Sciatic nerve (tissue), 2 donors: ENCODE data around the gene GFOD2. TPM values are rescaled to one million over a fixed set of nuclear protein-coding genes. Genes with fewer than 3 reads are reported as not detected.
"Not testable (repeated sequence)": the region's sequence is repeated elsewhere in the genome, so short reads cannot be mapped to it uniquely, and the experiment has no call there.

Experiments used
- ATAC-seq: fragments of 200-7000 bp; cut with Tn5 transposase; one replicate; pipeline ENCODE4 v1.9.1; 2020; ENCODE audit warnings: mild to moderate bottlenecking, moderate library complexity
- DNase-seq: peaks from one replicate; pipeline ENCODE4 v3.0.0-alpha.2; 2020; ENCODE audit warnings: low spot score
- intact Hi-C: fragments of 100-400 bp; cut with DNase I; formaldehyde crosslinking; loops from one replicate; pipeline ENCODE4 v1.14.2; 2022
- total RNA-seq: library from RNA; stranded (reverse); fragmentation: NEBNext Ultra II Directional; extraction: Animal tissue kit (Norgen Biotek cat#: 25700); gene quantifications from one replicate; pipeline ENCODE4 v1.2.1, GENCODE V29; 2021
- donor health status: DM: no; HTN: no; CAD: no.
- donor health status: DM: no; HTN: no; CAD: no.

The GFOD2 gene
- total RNA-seq, 1 donor from 2014 or later = 16.8 TPM

- intact Hi-C loops = no loop called here
- no peak for ATAC-seq
- DNase-seq = no peak
These were observed 10.1 kb downstream of the GFOD2 start for GRCh38 chr16:67709050-67709449.

DNA sequence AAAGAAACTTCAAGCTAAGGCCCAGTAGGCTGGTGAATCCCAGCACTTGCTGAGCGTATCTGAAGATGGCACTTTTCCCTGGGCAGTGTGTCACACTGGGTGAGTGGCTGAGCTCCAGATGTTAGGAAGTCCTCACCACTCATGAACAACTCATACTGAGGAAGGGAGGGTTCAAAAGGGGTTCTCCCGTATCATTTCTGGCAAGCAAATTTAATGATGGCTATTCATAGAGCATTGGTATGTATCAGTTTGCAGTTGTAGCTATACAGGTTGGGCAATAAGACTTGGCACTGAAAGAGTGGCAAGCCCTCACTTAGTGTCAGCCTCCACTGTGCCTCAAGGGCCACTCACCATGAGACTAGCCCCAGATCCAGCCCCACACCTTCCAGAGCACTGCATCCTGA lies 10.7 kb downstream of the GFOD2 start:
- ATAC-seq = no peak

DNA sequence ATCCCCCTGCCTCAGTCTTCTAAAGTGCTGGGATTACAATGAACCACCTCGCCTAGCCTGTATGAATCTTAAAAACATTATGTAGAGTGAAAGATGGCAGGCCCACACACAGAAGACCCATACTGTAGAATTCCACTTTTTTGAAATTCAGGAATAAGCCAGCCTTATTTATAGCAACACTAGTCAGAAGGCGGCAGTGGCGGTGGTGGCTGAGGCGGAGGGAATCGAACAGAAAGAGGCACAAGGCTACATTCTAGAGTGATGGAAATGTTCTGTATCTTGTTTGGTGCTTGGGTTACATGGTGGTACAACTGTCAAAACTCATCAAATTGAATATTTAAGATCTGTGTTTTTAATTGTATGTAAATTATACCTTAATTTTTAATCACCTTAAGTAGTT lies 11.3 kb downstream of the GFOD2 start:
- ATAC-seq (no peak), DNase-seq (no peak)
- intact Hi-C loops = no loop called here

More for the DNA sequence above, 10.7 kb downstream of the GFOD2 start:
- DNase-seq = no peak
- intact Hi-C loops = no loop called here

- DNase-seq = no peak
- no peak for ATAC-seq
- intact Hi-C loops = no loop called here
These were observed 11.9 kb downstream of the GFOD2 start for GRCh38 chr16:67707210-67707609.

DNA sequence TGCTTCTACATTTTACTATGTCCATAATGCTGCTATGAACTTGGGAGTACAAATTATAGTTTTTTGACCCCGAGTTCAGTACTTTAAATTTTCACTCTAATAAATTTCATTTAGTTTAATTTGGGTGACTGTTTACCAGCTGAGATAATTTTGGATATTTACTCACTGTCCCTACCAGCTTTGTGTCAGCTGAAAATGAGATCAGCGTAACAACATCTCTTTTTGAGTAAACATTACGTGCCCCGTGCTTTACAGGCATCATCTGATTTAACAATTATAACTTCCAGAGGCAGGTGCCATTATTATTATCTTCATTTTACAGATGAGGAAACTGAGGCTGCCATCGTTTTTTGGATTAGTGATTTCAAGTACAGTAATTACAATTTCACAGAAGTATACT lies 15.0 kb downstream of the GFOD2 start:
- no peak for DNase-seq
- no peak for ATAC-seq
- intact Hi-C loops = no loop called here

DNA sequence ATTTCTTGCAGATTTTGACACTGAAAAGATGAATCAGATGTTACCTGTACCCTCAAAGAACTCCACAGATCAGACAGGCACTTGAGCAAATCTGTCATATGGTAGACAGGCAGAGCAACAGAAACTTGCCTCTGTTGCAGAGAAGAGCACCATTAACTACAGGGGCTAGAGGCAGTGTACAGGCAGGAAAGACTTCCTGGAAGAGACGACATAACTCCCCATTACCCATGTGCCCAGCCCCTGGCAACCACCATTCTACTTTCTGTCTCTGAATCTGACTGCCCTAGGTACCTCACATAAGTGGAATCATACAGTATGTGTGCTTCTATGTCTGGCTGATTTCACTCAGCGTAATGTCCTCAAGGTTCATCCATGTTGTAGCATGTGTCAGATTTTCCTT lies 15.5 kb downstream of the GFOD2 start:
- no peak for ATAC-seq
- intact Hi-C loops = no loop called here
- DNase-seq = no peak

- ATAC-seq (no peak), DNase-seq (no peak)
- intact Hi-C loops = no loop called here
These were observed 17.0 kb downstream of the GFOD2 start for GRCh38 chr16:67702130-67702529.

GRCh38 chr16:67701420-67701819 lies 17.7 kb downstream of the GFOD2 start:
- intact Hi-C loops = no loop called here
- no peak for DNase-seq
- no peak for ATAC-seq

- DNase-seq (no peak), ATAC-seq (no peak)
- intact Hi-C loops = no loop called here
These were observed 19.9 kb downstream of the GFOD2 start for GRCh38 chr16:67699265-67699664.

- no peak for DNase-seq
- intact Hi-C loops = no loop called here
- ATAC-seq = no peak
These were observed 21.5 kb downstream of the GFOD2 start for GRCh38 chr16:67697422-67698185.

DNA sequence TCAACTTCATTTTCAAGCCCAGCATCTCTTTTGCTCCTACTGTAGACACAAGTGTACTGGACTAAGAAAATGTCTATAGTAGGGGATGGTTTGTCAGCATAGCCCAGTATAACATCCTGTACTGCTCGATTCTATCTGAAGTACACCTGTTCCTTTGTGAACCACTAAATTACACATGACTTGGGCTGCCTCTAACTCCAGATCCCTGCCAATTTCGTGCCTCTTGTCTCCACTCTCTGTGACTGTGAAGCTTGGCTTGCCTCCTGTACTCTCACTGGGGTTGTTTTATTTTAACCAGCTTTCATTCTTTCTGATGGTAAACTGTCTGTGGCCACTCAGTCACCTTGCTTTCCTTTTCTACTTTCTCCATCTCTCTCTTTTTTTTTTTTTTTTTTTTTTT lies 24.5 kb downstream of the GFOD2 start:
- no peak for DNase-seq
- no peak for ATAC-seq
- intact Hi-C loops = no loop called here

- ATAC-seq, DNase-seq, intact Hi-C loops: not testable (repeated sequence)
These were observed 25.4 kb downstream of the GFOD2 start for GRCh38 chr16:67693517-67694285.

DNA sequence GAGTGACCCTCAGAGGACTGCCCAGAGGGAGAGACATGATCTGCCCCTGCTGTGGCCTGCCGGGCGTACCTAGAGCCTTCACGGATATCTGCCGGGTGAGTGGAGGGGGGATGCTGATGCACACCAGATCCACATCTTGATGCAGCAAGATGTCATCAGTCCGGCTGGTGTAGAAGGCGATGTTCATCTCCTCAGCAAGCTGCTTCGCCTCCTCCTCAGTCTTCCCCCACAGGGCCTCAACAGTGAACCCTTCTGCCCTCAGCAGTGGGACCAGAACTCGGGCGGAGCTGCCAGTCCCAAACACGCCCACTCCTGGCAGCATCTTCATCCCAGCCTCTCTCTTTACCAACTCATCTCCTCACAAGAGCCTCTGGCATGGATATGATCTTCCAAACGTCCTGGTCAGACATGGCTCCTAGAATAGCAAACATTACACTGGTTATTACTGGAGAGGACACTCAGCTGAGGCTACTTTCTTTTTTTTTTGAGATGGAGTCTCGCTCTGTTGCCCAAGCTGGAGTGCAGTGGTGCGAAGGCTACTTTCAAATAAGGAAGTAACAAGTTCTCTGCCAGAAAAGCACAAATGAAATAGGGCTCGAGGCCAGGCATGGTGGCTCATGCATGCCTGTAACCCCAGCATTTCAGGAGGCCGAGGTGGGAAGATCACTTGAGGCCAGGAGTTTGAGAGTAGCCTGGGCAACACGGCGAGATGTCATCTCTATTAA lies 33.6 kb downstream of the GFOD2 start:
- intact Hi-C loops = no loop called here
- ATAC-seq (no peak), DNase-seq (no peak)

- DNase-seq (no peak), ATAC-seq (no peak)
- intact Hi-C loops = no loop called here
These were observed 35.3 kb downstream of the GFOD2 start for GRCh38 chr16:67683767-67684166.

DNA sequence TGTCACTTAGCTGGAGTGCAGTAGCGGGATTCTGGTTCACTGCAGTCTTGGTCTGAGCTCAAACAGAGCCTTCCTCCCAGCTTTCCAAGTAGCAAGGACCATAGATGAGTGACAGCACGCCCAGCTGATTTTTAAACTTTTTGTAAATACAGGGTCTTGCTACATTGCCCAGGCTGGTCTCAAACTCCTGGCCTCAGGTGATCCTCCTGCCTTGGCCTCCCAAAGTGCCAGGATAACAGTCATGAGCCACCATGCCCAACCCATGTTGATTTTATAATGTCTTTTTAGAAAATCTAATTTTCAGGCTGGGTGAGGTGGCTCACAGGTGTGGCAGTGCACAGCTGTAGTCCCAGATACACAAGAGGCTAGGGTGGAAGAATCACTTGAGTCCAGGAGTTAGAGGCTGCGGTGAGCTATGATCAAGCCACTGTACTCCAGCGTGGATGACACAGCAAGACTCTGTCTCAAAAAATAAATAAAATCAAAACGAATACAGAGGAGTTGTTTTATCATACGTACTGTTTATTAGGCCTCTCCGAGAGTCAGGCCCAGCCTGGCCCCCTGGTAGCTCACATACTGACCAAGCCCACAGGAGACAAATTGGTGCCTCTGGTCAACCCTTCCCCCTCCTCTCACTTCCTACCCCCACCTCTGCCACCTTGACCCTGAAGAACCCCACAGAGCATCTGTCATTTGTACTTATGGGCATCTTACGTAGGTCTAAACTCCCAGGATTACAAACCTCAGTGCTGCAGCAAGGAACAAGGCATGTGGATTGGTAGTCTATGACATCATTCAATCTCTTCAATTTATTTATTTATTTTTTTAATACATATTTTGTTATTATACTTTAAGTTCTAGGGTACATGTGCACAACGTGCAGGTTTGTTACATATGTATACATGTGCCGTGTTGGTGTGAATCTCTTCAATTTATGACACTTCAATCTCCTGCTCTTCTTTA lies 38.9 kb downstream of the GFOD2 start:
- no peak for ATAC-seq
- DNase-seq = no peak
- intact Hi-C loops = no loop called here

- intact Hi-C loops = no loop called here
- ATAC-seq = no peak
These were observed 40.6 kb downstream of the GFOD2 start for GRCh38 chr16:67678354-67679023.

DNA sequence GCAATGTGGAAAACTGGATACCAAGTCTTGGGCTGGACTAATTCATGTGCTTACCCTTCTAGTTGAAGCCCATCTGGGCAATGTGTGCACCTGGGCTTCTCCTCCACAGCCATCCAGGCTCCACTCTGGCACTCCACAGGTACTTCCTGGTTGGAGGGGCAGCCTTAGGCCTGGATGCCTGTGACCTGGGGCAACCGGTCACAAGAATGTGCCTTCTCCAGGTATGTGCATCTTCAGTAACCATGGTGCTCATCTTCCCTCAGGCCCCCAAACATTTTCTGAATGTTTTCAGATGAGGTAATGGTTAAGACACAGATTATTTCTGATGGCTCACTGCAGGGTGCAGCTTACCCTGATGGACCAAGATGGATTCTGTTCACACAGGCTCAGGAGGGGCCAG lies 41.4 kb downstream of the GFOD2 start:
- DNase-seq (no peak), ATAC-seq (no peak)
- intact Hi-C loops = no loop called here

More at GRCh38 chr16:67678354-67679023, 40.6 kb downstream of the GFOD2 start:
- no peak for DNase-seq

- ATAC-seq (no peak), DNase-seq (no peak)
- intact Hi-C loops = no loop called here
These were observed 42.2 kb downstream of the GFOD2 start for GRCh38 chr16:67676939-67677338.
